GM23338 (cell line): ENCODE results near the gene NHEJ1. TPM values are rescaled to one million over a fixed set of nuclear protein-coding genes. Genes with fewer than 3 reads are reported as not detected.

Experiments used
- ATAC-seq: fragments of 200-7000 bp; cut with Tn5 transposase; 3 replicates; pipeline ENCODE4 v1.9.1; 2020
- DNase-seq: peaks from one replicate; pipeline ENCODE4 v3.0.0-alpha.2; 2015; ENCODE audit warnings: low spot score
- H2AFZ ChIP-seq: fragments of 200-600 bp; sonication (generic); 2 replicates; pipeline ENCODE4 v1.8.0; 2016; ENCODE audit warnings: antibody characterized with exemption, mild to moderate bottlenecking, moderate library complexity
- H3F3A ChIP-seq: fragments of 200-600 bp; sonication (generic); replicated peaks from 2 replicates; pipeline ENCODE4 v1.8.0; 2017; ENCODE audit warnings: antibody characterized with exemption, mixed run types, low read depth
- H3K27ac ChIP-seq: fragments of 200-600 bp; sonication (generic); 2 replicates; pipeline ENCODE4 v1.6.1; 2016; ENCODE audit warnings: low read depth
- H3K27me3 ChIP-seq: fragments of 200-600 bp; sonication (generic); 2 replicates; pipeline ENCODE4 v1.8.0; 2016; ENCODE audit warnings: mild to moderate bottlenecking, mixed run types, moderate library complexity; ENCODE audit not compliant: insufficient read depth
- H3K36me3 ChIP-seq: fragments of 200-600 bp; sonication (generic); 2 replicates; pipeline ENCODE4 v1.8.0; 2016; ENCODE audit warnings: mild to moderate bottlenecking; ENCODE audit not compliant: insufficient read depth
- H3K4me1 ChIP-seq: fragments of 200-600 bp; sonication (generic); 2 replicates; pipeline ENCODE4 v1.8.0; 2016; ENCODE audit warnings: mild to moderate bottlenecking, moderate library complexity; ENCODE audit not compliant: insufficient read depth
- H3K4me2 ChIP-seq: fragments of 200-600 bp; sonication (generic); 2 replicates; pipeline ENCODE4 v1.7.1; 2017; ENCODE audit warnings: mixed run types
- H3K4me3 ChIP-seq: fragments of 200-600 bp; sonication (generic); 2 replicates; pipeline ENCODE4 v1.6.1; 2016; ENCODE audit warnings: mixed run types
- H3K79me2 ChIP-seq: fragments of 200-600 bp; sonication (generic); replicated peaks from 2 replicates; pipeline ENCODE4 v1.8.0; 2017; ENCODE audit warnings: mild to moderate bottlenecking; ENCODE audit not compliant: insufficient read depth
- H3K9me2 ChIP-seq: fragments of 200-600 bp; sonication (generic); 2 replicates; pipeline ENCODE4 v1.8.0; 2017; ENCODE audit not compliant: insufficient read depth
- H4K20me1 ChIP-seq: fragments of 200-600 bp; sonication (generic); replicated peaks from 2 replicates; pipeline ENCODE4 v1.8.0; 2017; ENCODE audit warnings: mild to moderate bottlenecking; ENCODE audit not compliant: insufficient read depth
- H3K27ac Mint-ChIP-seq: 2 replicates; pipeline ENCODE4 v1.8.0; 2020; ENCODE audit warnings: inconsistent platforms, mild to moderate bottlenecking, moderate library complexity, mixed read lengths
- H3K27me3 Mint-ChIP-seq: 3 replicates; pipeline ENCODE4 v1.8.0; 2022; ENCODE audit warnings: low read depth, mild to moderate bottlenecking, moderate library complexity, mixed read lengths, inconsistent platforms; ENCODE audit not compliant: insufficient read depth, poor library complexity
- H3K36me3 Mint-ChIP-seq: 3 replicates; pipeline ENCODE4 v1.8.0; 2021; ENCODE audit warnings: low read depth, mild to moderate bottlenecking, inconsistent platforms, moderate library complexity, mixed read lengths
- H3K4me1 Mint-ChIP-seq: 3 replicates; pipeline ENCODE4 v1.8.0; 2020; ENCODE audit warnings: mild to moderate bottlenecking, inconsistent platforms, mixed read lengths
- H3K4me3 Mint-ChIP-seq: 3 replicates; pipeline ENCODE4 v1.8.0; 2021; ENCODE audit warnings: moderate library complexity, mild to moderate bottlenecking, inconsistent platforms, mixed read lengths
- H3K9me3 Mint-ChIP-seq: 3 replicates; pipeline ENCODE4 v1.8.0; 2020; ENCODE audit warnings: moderate library complexity, mild to moderate bottlenecking, inconsistent platforms, mixed read lengths
- CREB1 ChIP-seq: fragments of 250-450 bp; sonication (Bioruptor Pico); IDR thresholded peaks from 2 replicates; pipeline ENCODE4 v1.5.0; 2020; ENCODE audit warnings: low read depth, mild to moderate bottlenecking, moderate library complexity
- EZH2 ChIP-seq: fragments of 200-600 bp; sonication (generic); IDR thresholded peaks from one replicate; pipeline ENCODE4 v1.8.0; 2017; ENCODE audit warnings: antibody characterized with exemption, mild to moderate bottlenecking, low read depth; ENCODE audit not compliant: unreplicated experiment
- EZH2phosphoT487 ChIP-seq: fragments of 200-600 bp; sonication (generic); IDR thresholded peaks from one replicate; pipeline ENCODE4 v1.8.1; 2018; ENCODE audit warnings: antibody characterized with exemption; ENCODE audit not compliant: unreplicated experiment
- JUNB ChIP-seq: IDR thresholded peaks from one replicate; pipeline ENCODE4 v1.6.1; 2016; ENCODE audit warnings: antibody characterized with exemption; ENCODE audit not compliant: unreplicated experiment
- NANOG ChIP-seq: IDR thresholded peaks from 2 replicates; pipeline ENCODE4 v1.6.1; 2016; ENCODE audit warnings: antibody characterized with exemption, borderline replicate concordance
- POLR2AphosphoS5 ChIP-seq: IDR thresholded peaks from 2 replicates; pipeline ENCODE4 v1.6.1; 2016; ENCODE audit warnings: antibody characterized with exemption, low read depth
- STAT1 ChIP-seq: IDR thresholded peaks from one replicate; pipeline ENCODE4 v1.6.1; 2016; ENCODE audit warnings: antibody characterized with exemption; ENCODE audit not compliant: unreplicated experiment
- ZNF114 ChIP-seq: fragments of 250-450 bp; sonication (Bioruptor Pico); IDR thresholded peaks from 2 replicates; pipeline ENCODE4 v1.5.0; 2020; ENCODE audit warnings: mild to moderate bottlenecking, moderate library complexity
- ZNF331 ChIP-seq: fragments of 250-450 bp; sonication (Bioruptor Pico); IDR thresholded peaks from 2 replicates; pipeline ENCODE4 v1.5.0; 2020; ENCODE audit warnings: low read depth, mild to moderate bottlenecking, moderate library complexity
- polyA plus RNA-seq: library from polyadenylated mRNA; unstranded; fragments of >200 nt; fragmentation: Nextera tagmentation; extraction: Ambion mirVana; gene quantifications from 2 replicates; pipeline ENCODE4 v1.2.1, GENCODE V29; 2016
- total RNA-seq: library from RNA; depleted of rRNA; stranded (reverse); fragments of >200 nt; shearing (Covaris generic); gene quantifications from 2 replicates; pipeline ENCODE4 v1.2.3, GENCODE V29; 2014
- TF ChIP-seq, protein P1 (sequence below): IDR thresholded peaks from 2 replicates; pipeline ENCODE4 v1.6.1; 2016; ENCODE audit warnings: antibody characterized with exemption
- TF ChIP-seq, protein P2 (sequence below), 2 experiments: fragments of 200-600 bp in 1 of 2; sonication (generic) in 1 of 2; conservative IDR thresholded peaks; 2 replicates each; pipeline versions ENCODE4 v1.5.1 to v1.6.1; 2016 to 2017; ENCODE audit warnings: antibody characterized with exemption in 2 of 2, low read depth in 2 of 2, mild to moderate bottlenecking in 2 of 2, moderate library complexity in 1 of 2
- TF ChIP-seq, protein P3 (sequence below): fragments of 250-450 bp; sonication (Bioruptor Pico); IDR thresholded peaks from 2 replicates; pipeline ENCODE4 v1.5.0; 2020; ENCODE audit warnings: mild to moderate bottlenecking, moderate library complexity

Gene NHEJ1
- total and polyA plus RNA-seq, 2 experiments from 2014 or later: 19.6 to 30.6 TPM

DNA sequence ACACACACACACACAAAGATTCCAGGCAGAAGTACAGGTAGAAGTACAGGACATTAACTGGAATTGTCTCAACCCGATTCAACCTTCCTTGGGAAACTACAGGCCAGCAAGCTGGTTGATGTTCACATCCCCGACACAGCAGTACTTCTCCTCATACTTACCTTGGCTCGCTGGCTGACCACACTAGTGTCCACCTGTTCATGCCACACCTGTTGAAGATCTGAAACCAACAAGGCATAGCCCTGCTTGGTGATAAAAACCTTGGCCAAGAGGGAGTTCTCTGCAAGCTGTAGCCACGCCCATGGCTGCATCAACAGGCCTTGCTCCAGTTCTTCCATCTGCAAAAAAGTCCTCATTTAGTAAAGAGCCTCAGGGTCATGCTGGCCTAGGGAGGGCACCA is 2.6 kb downstream of the NHEJ1 start:
- no peak overlapping the region for H3K4me2 ChIP-seq
- Mint-ChIP-seq H3K36me3 (peaks cover 6% of the 10 kb centered on the region; the same call in 2 of the 3 replicates), H3K27me3 (peaks cover 11% of the 10 kb centered on the region), H3K4me1 (peaks cover 20% of the 10 kb centered on the region), H3K9me3 (no peaks in the 10 kb centered on the region), H3K4me3 (no peak overlapping the region), H3K27ac (no peak overlapping the region)
- ATAC-seq (no peak), DNase-seq (no peak)
- peaks cover 4% of the 10 kb centered on the region; the same call in 1 of the 2 replicates for H3K4me1 ChIP-seq
- 0 out of 2 replicates have a peak, but pooled peaks cover 3% of the 10 kb centered on the region for H3F3A ChIP-seq
- no peak overlapping the region for H3K27ac ChIP-seq
- no peaks in the 10 kb centered on the region for H3K27me3 ChIP-seq
- no peaks in the 10 kb centered on the region; the same call in 1 of the 2 replicates for H4K20me1 ChIP-seq
- H3K79me2 ChIP-seq: peaks cover 7% of the 10 kb centered on the region; the same call in 1 of the 2 replicates
- no peaks in the 10 kb centered on the region for H3K9me2 ChIP-seq
- H2AFZ ChIP-seq: no peak overlapping the region
- H3K36me3 ChIP-seq: no peaks in the 10 kb centered on the region; the same call in 1 of the 2 replicates
- no peak overlapping the region for H3K4me3 ChIP-seq
- TF ChIP-seq, protein P1, sequence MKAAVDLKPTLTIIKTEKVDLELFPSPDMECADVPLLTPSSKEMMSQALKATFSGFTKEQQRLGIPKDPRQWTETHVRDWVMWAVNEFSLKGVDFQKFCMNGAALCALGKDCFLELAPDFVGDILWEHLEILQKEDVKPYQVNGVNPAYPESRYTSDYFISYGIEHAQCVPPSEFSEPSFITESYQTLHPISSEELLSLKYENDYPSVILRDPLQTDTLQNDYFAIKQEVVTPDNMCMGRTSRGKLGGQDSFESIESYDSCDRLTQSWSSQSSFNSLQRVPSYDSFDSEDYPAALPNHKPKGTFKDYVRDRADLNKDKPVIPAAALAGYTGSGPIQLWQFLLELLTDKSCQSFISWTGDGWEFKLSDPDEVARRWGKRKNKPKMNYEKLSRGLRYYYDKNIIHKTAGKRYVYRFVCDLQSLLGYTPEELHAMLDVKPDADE: no peak
- TF ChIP-seq ZNF114 (no peak), NANOG (no peak), JUNB (no peak), POLR2AphosphoS5 (no peak), EZH2 (no peak), CREB1 (CRISPR knock-in tag) (no peak), EZH2phosphoT487 (no peak), STAT1 (no peak)
- TF ChIP-seq, protein P2, sequence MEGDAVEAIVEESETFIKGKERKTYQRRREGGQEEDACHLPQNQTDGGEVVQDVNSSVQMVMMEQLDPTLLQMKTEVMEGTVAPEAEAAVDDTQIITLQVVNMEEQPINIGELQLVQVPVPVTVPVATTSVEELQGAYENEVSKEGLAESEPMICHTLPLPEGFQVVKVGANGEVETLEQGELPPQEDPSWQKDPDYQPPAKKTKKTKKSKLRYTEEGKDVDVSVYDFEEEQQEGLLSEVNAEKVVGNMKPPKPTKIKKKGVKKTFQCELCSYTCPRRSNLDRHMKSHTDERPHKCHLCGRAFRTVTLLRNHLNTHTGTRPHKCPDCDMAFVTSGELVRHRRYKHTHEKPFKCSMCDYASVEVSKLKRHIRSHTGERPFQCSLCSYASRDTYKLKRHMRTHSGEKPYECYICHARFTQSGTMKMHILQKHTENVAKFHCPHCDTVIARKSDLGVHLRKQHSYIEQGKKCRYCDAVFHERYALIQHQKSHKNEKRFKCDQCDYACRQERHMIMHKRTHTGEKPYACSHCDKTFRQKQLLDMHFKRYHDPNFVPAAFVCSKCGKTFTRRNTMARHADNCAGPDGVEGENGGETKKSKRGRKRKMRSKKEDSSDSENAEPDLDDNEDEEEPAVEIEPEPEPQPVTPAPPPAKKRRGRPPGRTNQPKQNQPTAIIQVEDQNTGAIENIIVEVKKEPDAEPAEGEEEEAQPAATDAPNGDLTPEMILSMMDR (conservative IDR thresholded peaks at IDR 0.05; ENCODE audit: low read depth in 2 of 2): no peak

DNA sequence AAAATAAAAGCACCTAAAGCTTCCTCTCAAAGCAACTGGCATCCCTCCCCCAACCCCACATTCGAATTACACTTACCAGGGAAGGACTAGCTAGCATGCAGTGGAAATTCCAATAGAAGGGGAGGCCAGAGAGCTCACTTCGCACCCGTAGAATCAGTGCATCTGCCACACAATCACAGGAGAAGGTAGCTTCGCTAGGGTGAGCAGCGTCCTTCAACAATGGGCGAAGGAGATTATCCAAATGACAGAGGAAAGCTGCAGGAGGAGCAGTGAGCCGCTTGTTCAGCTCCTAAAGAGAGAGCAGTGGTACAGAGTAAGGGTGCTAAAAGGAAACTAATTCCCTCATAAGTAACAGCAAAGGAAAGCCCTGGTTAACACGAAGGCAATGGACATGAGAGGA is 3.2 kb downstream of the NHEJ1 start:
- Mint-ChIP-seq H3K27me3 (peaks cover 11% of the 10 kb centered on the region), H3K36me3 (peaks cover 6% of the 10 kb centered on the region; the same call in 2 of the 3 replicates), H3K27ac (no peak overlapping the region), H3K4me3 (no peak overlapping the region), H3K4me1 (peaks cover 20% of the 10 kb centered on the region), H3K9me3 (no peaks in the 10 kb centered on the region)
- Histone ChIP-seq H3K9me2 (no peaks in the 10 kb centered on the region), H3K36me3 (no peaks in the 10 kb centered on the region; the same call in 1 of the 2 replicates), H3K27me3 (no peaks in the 10 kb centered on the region), H3F3A (0 out of 2 replicates have a peak, but pooled peaks cover 3% of the 10 kb centered on the region), H3K4me2 (no peak overlapping the region), H3K79me2 (peaks cover 7% of the 10 kb centered on the region; the same call in 1 of the 2 replicates), H3K4me1 (peaks cover 4% of the 10 kb centered on the region; the same call in 1 of the 2 replicates), H3K27ac (peak overlapping the region; percentile 58; the same call in 1 of the 2 replicates), H4K20me1 (no peaks in the 10 kb centered on the region; the same call in 1 of the 2 replicates), H3K4me3 (no peak overlapping the region), H2AFZ (no peak overlapping the region)
- DNase-seq (peak; percentile 10), ATAC-seq (no peak)
- no peak for TF ChIP-seq JUNB
- TF ChIP-seq, protein P3, sequence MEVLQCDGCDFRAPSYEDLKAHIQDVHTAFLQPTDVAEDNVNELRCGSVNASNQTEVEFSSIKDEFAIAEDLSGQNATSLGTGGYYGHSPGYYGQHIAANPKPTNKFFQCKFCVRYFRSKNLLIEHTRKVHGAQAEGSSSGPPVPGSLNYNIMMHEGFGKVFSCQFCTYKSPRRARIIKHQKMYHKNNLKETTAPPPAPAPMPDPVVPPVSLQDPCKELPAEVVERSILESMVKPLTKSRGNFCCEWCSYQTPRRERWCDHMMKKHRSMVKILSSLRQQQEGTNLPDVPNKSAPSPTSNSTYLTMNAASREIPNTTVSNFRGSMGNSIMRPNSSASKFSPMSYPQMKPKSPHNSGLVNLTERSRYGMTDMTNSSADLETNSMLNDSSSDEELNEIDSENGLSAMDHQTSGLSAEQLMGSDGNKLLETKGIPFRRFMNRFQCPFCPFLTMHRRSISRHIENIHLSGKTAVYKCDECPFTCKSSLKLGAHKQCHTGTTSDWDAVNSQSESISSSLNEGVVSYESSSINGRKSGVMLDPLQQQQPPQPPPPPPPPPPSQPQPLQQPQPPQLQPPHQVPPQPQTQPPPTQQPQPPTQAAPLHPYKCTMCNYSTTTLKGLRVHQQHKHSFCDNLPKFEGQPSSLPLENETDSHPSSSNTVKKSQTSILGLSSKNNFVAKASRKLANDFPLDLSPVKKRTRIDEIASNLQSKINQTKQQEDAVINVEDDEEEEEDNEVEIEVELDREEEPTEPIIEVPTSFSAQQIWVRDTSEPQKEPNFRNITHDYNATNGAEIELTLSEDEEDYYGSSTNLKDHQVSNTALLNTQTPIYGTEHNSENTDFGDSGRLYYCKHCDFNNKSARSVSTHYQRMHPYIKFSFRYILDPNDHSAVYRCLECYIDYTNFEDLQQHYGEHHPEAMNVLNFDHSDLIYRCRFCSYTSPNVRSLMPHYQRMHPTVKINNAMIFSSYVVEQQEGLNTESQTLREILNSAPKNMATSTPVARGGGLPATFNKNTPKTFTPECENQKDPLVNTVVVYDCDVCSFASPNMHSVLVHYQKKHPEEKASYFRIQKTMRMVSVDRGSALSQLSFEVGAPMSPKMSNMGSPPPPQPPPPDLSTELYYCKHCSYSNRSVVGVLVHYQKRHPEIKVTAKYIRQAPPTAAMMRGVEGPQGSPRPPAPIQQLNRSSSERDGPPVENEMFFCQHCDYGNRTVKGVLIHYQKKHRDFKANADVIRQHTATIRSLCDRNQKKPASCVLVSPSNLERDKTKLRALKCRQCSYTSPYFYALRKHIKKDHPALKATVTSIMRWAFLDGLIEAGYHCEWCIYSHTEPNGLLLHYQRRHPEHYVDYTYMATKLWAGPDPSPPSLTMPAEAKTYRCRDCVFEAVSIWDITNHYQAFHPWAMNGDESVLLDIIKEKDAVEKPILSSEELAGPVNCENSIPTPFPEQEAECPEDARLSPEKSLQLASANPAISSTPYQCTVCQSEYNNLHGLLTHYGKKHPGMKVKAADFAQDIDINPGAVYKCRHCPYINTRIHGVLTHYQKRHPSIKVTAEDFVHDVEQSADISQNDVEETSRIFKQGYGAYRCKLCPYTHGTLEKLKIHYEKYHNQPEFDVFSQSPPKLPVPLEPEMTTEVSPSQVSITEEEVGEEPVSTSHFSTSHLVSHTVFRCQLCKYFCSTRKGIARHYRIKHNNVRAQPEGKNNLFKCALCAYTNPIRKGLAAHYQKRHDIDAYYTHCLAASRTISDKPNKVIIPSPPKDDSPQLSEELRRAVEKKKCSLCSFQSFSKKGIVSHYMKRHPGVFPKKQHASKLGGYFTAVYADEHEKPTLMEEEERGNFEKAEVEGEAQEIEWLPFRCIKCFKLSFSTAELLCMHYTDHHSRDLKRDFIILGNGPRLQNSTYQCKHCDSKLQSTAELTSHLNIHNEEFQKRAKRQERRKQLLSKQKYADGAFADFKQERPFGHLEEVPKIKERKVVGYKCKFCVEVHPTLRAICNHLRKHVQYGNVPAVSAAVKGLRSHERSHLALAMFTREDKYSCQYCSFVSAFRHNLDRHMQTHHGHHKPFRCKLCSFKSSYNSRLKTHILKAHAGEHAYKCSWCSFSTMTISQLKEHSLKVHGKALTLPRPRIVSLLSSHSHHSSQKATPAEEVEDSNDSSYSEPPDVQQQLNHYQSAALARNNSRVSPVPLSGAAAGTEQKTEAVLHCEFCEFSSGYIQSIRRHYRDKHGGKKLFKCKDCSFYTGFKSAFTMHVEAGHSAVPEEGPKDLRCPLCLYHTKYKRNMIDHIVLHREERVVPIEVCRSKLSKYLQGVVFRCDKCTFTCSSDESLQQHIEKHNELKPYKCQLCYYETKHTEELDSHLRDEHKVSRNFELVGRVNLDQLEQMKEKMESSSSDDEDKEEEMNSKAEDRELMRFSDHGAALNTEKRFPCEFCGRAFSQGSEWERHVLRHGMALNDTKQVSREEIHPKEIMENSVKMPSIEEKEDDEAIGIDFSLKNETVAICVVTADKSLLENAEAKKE (CRISPR knock-in tag): no peak
- no peak for TF ChIP-seq STAT1
- TF ChIP-seq ZNF331 (CRISPR knock-in tag): no peak
- no peak for TF ChIP-seq EZH2
